Fibroblast of skin of left quadriceps (primary cell): ENCODE measurements around the gene ACTN3.
"Not testable (repeated sequence)": the region's sequence is repeated elsewhere in the genome, so short reads cannot be mapped to it uniquely, and the experiment has no call there.

Experiments
- DNase-seq, 2 experiments: peaks; one replicate each; pipeline ENCODE4 v3.0.0-alpha.2; 2013; ENCODE audit warnings: low read depth in 2 of 2

The ACTN3 gene

DNA sequence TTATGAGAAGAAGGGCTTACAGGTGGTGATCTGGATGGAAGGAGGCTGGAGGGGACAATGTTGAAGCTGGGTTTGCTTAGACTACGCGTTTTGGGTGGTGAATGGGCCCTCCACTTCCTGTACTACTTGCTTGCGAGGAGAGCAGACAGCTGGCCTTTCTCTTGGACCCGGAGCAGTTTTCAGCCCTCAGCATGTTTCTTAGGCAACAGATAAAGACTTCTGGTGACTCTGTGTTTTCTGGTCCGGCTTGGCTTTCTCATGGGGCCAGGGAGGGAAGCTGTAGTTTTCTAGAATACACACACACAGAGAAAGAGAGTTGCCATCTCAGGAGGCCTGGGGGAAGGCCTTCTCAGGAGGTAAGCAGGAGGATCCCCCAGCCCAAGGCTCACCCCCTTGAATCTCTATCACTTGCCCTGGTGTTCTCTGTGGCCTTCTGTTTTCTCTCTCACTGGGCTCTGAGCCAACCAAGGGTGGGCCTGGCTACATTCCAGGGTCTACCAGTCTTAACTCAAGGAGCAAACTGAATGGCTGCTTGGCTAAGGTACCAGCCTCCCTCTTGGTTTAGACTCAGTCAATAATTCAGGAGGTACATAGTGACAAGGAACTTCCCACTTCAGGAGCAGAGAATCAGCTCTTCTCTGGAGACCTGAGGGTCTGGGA is 48.7 kb downstream of the ACTN3 start:
- DNase-seq = no peak

DNA sequence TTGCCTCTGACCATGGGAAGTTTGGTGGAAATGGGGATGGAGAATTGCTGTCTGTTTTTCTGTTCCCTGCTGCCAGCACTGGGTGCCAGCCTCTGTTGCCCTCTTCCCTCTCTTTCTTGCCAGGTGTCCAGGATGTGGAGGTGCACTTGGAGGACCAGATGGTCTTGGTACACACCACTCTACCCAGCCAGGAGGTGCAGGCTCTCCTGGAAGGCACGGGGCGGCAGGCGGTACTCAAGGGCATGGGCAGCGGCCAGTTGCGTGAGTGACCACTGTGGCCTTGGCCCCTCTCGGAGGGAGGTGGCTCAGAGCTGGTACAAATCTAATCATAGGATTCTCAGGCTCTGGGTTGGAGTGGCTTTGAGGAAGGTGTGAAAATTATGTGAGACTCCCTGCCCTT is 52.3 kb downstream of the ACTN3 start:
- no peak for DNase-seq

DNA sequence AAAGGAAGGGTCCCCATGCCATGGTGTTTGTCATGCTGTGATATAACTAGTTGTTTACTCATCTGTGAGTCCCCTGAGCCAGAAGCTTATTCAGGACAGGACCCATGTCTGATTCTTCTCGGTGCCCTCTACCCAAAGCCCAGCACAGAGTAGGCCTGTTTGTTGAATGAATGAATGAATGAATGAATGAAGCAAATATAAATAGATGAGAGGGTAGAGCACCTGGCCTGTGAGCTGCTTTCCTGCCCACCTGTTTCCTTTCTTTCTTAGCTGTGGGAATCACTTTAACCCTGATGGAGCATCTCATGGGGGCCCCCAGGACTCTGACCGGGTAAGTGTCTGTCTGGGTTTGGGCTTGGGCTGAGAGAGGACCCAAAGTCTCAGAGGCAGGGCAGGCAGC is 53.5 kb downstream of the ACTN3 start:
- DNase-seq = no peak

DNA sequence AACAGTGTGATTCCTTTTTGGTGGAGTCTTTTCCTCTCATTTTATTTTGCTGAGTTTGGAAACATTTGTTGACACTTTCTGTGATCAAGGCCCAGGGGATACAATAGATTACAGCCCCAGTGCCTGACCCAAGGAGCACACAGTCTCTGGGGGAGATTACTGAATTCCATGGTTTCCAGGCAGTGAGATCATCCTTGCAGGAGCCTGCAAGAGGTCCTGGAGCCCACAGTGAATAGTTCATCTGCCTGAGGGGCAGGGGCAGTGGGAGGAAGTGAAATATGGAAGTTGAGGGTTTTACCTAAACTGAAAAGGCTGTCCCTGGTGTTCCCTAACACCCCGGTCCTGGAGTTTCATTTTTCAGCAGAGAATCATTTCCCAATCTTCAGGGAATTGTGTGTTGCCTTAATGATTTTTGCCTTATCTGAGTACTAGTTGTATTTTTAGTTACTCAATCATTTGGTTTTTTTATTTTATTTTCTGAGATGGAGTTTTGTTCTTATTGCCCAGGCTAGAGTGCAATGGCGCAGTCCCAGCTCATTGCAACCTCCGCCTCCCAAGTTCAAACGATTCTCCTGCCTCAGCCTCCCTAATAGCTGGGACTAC is 54.0 kb downstream of the ACTN3 start:
- DNase-seq = no peak

DNA sequence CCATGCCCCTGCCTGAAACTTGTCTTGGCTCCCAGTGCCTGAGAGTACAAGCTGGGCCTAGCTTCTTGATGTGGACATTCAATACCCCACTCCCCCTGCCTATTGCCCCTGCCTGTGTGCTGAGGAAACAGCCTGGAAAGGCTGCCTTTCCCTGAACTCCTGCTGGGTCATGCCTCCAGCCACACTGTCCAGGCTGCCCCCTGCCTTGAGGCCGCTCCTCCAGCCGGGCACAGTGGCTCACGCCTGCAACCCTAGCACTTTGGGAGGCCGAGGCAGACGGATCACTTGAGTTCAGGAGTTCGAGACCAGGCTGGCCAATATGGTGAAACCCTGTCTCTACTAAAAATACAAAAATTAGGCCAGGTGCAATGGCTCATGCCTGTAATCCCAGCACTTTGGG is 56.4 kb downstream of the ACTN3 start:
- no peak for DNase-seq

DNA sequence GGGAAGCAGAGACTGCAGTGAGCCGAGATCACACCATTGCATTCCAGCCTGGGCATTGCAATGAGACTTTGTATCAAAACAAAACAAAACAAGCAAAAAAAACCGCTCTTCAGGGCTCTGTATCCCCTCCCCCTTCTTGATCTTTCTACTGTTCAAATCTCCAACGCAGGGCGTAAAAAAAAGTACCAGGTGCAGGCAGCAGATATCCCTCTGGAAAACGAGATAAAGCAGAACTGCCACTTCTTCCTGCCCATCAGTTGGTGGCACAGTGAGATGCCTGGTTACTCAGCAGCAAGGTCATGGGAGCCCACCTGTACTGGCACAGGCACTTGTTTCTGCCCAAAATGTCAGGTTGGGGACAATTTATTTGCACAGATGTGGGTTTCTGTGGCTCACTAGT is 57.5 kb downstream of the ACTN3 start:
- DNase-seq = no peak

DNA sequence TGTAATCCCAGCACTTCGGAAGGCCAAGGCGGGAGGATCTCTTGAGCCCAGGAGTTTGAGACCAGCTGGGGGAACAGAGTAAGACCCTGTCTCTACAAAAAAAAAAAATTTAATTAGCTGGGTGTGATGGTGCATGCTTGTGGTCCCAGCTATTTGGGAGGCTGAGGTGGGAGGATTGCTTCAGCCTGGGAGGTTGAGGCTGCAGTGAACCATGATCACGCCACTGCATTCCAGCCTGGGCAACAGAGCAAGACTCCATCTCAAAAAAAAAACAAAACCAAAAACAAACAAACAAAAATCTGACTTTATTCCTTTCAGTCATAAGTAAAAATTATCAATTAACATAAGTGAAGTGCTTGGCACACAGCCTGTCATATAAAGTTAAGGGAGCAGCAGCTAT is 59.9 kb downstream of the ACTN3 start:
- DNase-seq = not testable (repeated sequence)

DNA sequence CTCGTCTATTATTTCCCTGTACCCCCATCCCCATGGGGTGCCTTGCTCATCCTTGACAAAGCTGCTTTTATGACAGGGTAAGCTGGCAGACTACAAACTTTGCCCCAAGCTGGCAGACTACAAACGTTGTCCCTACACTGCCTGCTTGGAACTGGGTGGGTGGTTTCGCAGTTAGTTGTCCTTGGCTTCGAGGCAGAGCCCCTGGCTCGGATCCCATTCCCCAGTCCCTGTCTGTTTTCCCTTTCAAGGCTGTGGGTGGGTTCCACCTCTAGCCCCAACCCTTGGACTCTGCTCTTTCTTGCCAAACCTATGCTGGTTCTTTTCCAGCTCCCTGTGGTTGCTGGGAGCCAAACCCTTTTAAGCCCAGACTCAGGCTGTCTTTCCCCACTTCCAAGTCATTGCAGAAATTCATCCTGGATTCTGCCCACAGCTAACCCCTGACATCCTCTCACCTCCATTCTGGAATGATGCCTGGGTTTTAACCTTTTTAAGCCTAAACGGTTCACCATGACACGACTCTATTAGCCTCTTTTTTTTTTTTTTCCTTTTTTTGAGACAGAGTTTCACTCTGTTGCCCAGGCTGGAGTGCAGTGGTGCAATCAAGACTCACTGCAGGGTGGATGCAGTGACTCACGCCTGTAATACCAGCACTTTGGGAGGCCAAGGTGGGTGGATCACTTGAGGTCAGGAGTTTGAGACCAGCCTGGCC is 60.6 kb downstream of the ACTN3 start:
- peak; percentile 25 to 26 for DNase-seq

DNA sequence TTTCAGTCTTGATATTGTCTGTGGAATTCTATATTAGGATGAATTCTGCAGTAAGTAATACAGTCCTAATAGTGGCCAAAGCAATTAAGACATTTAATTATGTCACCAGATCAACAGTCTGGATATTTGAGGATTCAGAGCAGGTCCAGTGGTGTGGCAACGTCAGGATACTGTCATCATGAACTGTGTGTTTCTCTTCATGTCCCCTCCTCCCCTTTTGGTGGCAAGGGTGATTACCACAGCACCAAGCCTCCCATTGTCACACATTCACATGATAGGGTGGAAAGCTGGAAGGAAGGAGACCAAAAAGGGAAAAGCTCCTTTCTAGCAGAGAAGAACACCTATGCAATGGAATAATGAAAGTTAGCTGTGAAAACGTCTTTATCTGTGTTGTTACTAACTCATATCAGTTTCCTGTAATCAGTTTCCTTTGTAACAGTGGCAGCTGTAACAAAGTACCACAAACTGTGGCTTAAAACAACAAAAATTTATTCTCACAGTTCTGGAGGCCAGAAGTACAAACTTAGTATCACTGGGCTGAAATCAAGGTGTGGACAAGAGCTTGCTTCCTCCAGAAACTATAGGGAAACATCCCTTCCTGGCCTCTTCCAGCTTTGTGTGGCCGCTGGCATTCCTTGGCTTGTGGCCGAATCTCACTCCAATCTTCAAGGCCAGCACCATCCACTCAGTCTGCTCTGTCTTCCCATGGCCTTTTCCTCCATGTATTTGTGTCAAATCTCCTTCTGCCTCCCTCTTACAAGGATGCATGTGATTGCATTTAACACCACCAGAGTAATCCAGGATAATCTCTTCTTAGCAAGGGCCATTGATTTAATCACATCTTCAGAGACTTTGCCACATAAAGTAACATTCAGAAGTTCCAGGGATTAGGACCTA is 63.3 kb downstream of the ACTN3 start:
- DNase-seq = no peak

DNA sequence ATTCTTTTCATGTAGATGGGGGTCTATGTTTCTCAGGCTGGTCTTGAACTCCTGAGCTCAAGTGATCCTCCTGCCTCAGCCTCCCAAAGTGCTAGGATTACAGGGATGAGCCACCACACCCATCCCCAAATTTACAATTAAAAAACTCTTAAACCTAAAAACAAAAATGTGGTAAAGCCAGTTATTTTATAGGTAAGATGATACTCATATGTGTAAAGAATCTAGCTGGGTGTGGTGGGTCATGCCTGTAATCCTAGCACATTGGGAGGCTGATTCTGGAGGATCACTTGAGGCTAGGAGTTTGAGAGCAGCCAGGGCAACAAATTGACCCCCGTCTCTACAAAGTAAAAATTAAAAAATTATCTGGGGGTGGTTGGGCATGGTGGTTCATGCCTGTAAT is 65.8 kb downstream of the ACTN3 start:
- no peak for DNase-seq
